ENCODE measurements around the gene FASTK. TPM values are rescaled to one million over a fixed set of nuclear protein-coding genes. Genes with fewer than 3 reads are reported as not detected.

FASTK gene
- polyA plus RNA-seq, 1 donor (not counting 4 experiments of a cell fraction or from before 2014, with no cell fraction given) = 27.2 TPM

- DNase-seq (ENCODE audit: low read depth, low spot score) = no peak
- H3K9ac ChIP-seq (ENCODE audit: control insufficient read depth, extremely low read depth, insufficient read depth, low read length) = no peak overlapping the region
- TF ChIP-seq, protein P1, sequence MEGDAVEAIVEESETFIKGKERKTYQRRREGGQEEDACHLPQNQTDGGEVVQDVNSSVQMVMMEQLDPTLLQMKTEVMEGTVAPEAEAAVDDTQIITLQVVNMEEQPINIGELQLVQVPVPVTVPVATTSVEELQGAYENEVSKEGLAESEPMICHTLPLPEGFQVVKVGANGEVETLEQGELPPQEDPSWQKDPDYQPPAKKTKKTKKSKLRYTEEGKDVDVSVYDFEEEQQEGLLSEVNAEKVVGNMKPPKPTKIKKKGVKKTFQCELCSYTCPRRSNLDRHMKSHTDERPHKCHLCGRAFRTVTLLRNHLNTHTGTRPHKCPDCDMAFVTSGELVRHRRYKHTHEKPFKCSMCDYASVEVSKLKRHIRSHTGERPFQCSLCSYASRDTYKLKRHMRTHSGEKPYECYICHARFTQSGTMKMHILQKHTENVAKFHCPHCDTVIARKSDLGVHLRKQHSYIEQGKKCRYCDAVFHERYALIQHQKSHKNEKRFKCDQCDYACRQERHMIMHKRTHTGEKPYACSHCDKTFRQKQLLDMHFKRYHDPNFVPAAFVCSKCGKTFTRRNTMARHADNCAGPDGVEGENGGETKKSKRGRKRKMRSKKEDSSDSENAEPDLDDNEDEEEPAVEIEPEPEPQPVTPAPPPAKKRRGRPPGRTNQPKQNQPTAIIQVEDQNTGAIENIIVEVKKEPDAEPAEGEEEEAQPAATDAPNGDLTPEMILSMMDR (optimal IDR thresholded peaks at IDR 0.05 in 1 of 3, IDR thresholded peaks at IDR 0.05 in 1 of 3, conservative IDR thresholded peaks at IDR 0.05 in 1 of 3; ENCODE audit: extremely low read depth in 1 of 3, insufficient read depth in 2 of 3, low read length in 3 of 3) = no peak
- no peak for TF ChIP-seq EZH2 (IDR thresholded peaks at IDR 0.05; ENCODE audit: low read length)
- H3K27me3 ChIP-seq (ENCODE audit: control insufficient read depth, extremely low read depth, insufficient read depth, low read length) = no peaks in the 10 kb centered on the region
- no peak for FAIRE-seq
- no peaks in the 10 kb centered on the region for H3K9me3 ChIP-seq (ENCODE audit: control insufficient read depth, low read depth, low read length)
- H3K36me3 ChIP-seq (ENCODE audit: control insufficient read depth in 2 of 2, extremely low read depth in 1 of 2, insufficient read depth in 2 of 2, low read length in 2 of 2) = peaks cover 34 to 45% of the 10 kb centered on the region in 2 experiments
- no peaks in the 10 kb centered on the region for H3K4me1 ChIP-seq (ENCODE audit: control insufficient read depth, extremely low read depth, insufficient read depth, low read length)
- peaks cover 5% of the 10 kb centered on the region for H4K20me1 ChIP-seq (ENCODE audit: control insufficient read depth, extremely low read depth, insufficient read depth, low read length)
- peaks cover 4% of the 10 kb centered on the region for H3K79me2 ChIP-seq (ENCODE audit: control insufficient read depth, insufficient read depth, low read length)
- H3K9me1 ChIP-seq (ENCODE audit: control insufficient read depth, extremely low read depth, insufficient read depth, low read length) = no peaks in the 10 kb centered on the region
- dilution Hi-C loops (cut with MboI; ENCODE audit: extremely low pct_ligation_motif_present, low sequenced_read_pairs) = no loop called here
- H3K4me2 ChIP-seq (ENCODE audit: control insufficient read depth, extremely low read depth, insufficient read depth, low read depth, low read length) = no peak overlapping the region
- H2AFZ ChIP-seq (ENCODE audit: control insufficient read depth, low read length) = no peak overlapping the region
- H3K4me3 ChIP-seq (ENCODE audit: control insufficient read depth in 2 of 3, extremely low read depth in 1 of 3, insufficient read depth in 2 of 3, low read depth in 1 of 3, low read length in 3 of 3) = no peak overlapping the region
- H3K27ac ChIP-seq (ENCODE audit: control insufficient read depth, insufficient read depth, low read length) = no peak overlapping the region
Measured at GRCh38 chr7:151069841-151070573, 10.6 kb downstream of the FASTK start.

- H2AFZ ChIP-seq (ENCODE audit: control insufficient read depth, low read length) = no peak overlapping the region
- H3K27me3 ChIP-seq (ENCODE audit: control insufficient read depth, extremely low read depth, insufficient read depth, low read length) = no peaks in the 10 kb centered on the region
- H3K4me2 ChIP-seq (ENCODE audit: control insufficient read depth, extremely low read depth, insufficient read depth, low read depth, low read length) = no peak overlapping the region
- FAIRE-seq (no peak), DNase-seq (ENCODE audit: low read depth, low spot score) (no peak)
- no peaks in the 10 kb centered on the region for H3K9me3 ChIP-seq (ENCODE audit: control insufficient read depth, low read depth, low read length)
- peaks cover 6% of the 10 kb centered on the region for H3K79me2 ChIP-seq (ENCODE audit: control insufficient read depth, insufficient read depth, low read length)
- H3K9ac ChIP-seq (ENCODE audit: control insufficient read depth, extremely low read depth, insufficient read depth, low read length) = no peak overlapping the region
- TF ChIP-seq, protein P1 (optimal IDR thresholded peaks at IDR 0.05 in 1 of 3, IDR thresholded peaks at IDR 0.05 in 1 of 3, conservative IDR thresholded peaks at IDR 0.05 in 1 of 3; ENCODE audit: extremely low read depth in 1 of 3, insufficient read depth in 2 of 3, low read length in 3 of 3) = no peak
- TF ChIP-seq EZH2 (IDR thresholded peaks at IDR 0.05; ENCODE audit: low read length) = no peak
- peaks cover 3% of the 10 kb centered on the region for H3K4me1 ChIP-seq (ENCODE audit: control insufficient read depth, extremely low read depth, insufficient read depth, low read length)
- no peak overlapping the region for H3K4me3 ChIP-seq (ENCODE audit: control insufficient read depth in 2 of 3, extremely low read depth in 1 of 3, insufficient read depth in 2 of 3, low read depth in 1 of 3, low read length in 3 of 3)
- no peak overlapping the region for H3K27ac ChIP-seq (ENCODE audit: control insufficient read depth, insufficient read depth, low read length)
- H4K20me1 ChIP-seq (ENCODE audit: control insufficient read depth, extremely low read depth, insufficient read depth, low read length) = peaks cover 3% of the 10 kb centered on the region
- no peaks in the 10 kb centered on the region for H3K9me1 ChIP-seq (ENCODE audit: control insufficient read depth, extremely low read depth, insufficient read depth, low read length)
- dilution Hi-C loops (cut with MboI; ENCODE audit: extremely low pct_ligation_motif_present, low sequenced_read_pairs) = no loop called here
- H3K36me3 ChIP-seq (ENCODE audit: control insufficient read depth in 2 of 2, extremely low read depth in 1 of 2, insufficient read depth in 2 of 2, low read length in 2 of 2) = peaks cover 36 to 37% of the 10 kb centered on the region in 2 experiments
Measured at GRCh38 chr7:151068069-151068773, 12.4 kb downstream of the FASTK start.

Measured in keratinocyte (primary cell).